Breast epithelium (tissue), 3 donors: ENCODE measurements around the gene OR9A2.

Experiments
- CTCF ChIP-seq, 3 donors: fragments of 450-650 bp; IDR thresholded peaks; one replicate each; pipeline ENCODE4 v1.5.1; 2016 to 2017; ENCODE audit warnings: antibody characterized with exemption in 3 of 3, mild to moderate bottlenecking in 3 of 3, moderate library complexity in 3 of 3
- POLR2A ChIP-seq: fragments of 450-650 bp; IDR thresholded peaks from one replicate; pipeline ENCODE4 v1.6.1; 2016; ENCODE audit warnings: antibody characterized with exemption, mild to moderate bottlenecking, moderate library complexity
- POLR2AphosphoS5 ChIP-seq, 3 donors: sonication (generic); formaldehyde crosslinking; IDR thresholded peaks; one replicate each; pipeline ENCODE4 v1.6.1; 2017; ENCODE audit warnings: antibody characterized with exemption in 3 of 3

- no peak for TF ChIP-seq POLR2A
- no peak for TF ChIP-seq CTCF (IDR thresholded peaks at IDR 0.05)
- TF ChIP-seq POLR2AphosphoS5 (IDR thresholded peaks at IDR 0.05): no peak
Observed at GRCh38 chr7:143055754-143056153, 28.8 kb upstream of the OR9A2 start.
